Astrocyte (in vitro differentiated cells and primary cell): ENCODE data around the gene TNIK. TPM values are rescaled to one million over a fixed set of nuclear protein-coding genes. Genes with fewer than 3 reads are reported as not detected.

ENCODE experiments used
- DNase-seq: peaks from one replicate; pipeline ENCODE4 v3.0.0-alpha.2; 2010; ENCODE audit warnings: low read depth
- FAIRE-seq: peaks from 2 replicates; lab custom pipeline; 2011; peaks lifted over from hg19 to GRCh38; lab: Jason Lieb, UNC
- H2AFZ ChIP-seq: 2 replicates; pipeline ENCODE4 v1.6.0; 2012; ENCODE audit warnings: low read depth, low read length, inconsistent platforms
- H3K27ac ChIP-seq: 2 replicates; pipeline ENCODE4 v1.5.1; 2011; ENCODE audit warnings: low read depth, low read length, inconsistent platforms
- H3K27me3 ChIP-seq: 2 replicates; pipeline ENCODE4 v1.6.0; 2011; ENCODE audit warnings: low read length, inconsistent platforms; ENCODE audit not compliant: insufficient read depth
- H3K36me3 ChIP-seq: 2 replicates; pipeline ENCODE4 v1.5.1; 2011; ENCODE audit warnings: low read length, inconsistent platforms; ENCODE audit not compliant: insufficient read depth
- H3K4me1 ChIP-seq: 2 replicates; pipeline ENCODE4 v1.5.1; 2011; ENCODE audit warnings: low read length, inconsistent platforms; ENCODE audit not compliant: insufficient read depth
- H3K4me2 ChIP-seq: 2 replicates; pipeline ENCODE4 v1.6.0; 2012; ENCODE audit warnings: low read length, inconsistent platforms
- H3K4me3 ChIP-seq: 2 replicates; pipeline ENCODE4 v1.5.1; 2011; ENCODE audit warnings: low read depth, mild to moderate bottlenecking, low read length, inconsistent platforms; ENCODE audit not compliant: insufficient read depth
- H3K79me2 ChIP-seq: 2 replicates; pipeline ENCODE4 v1.6.0; 2012; ENCODE audit warnings: mild to moderate bottlenecking, low read length, inconsistent platforms; ENCODE audit not compliant: insufficient read depth
- H3K9ac ChIP-seq: 2 replicates; pipeline ENCODE4 v1.6.0; 2012; ENCODE audit warnings: mild to moderate bottlenecking, low read length, inconsistent platforms
- H3K9me3 ChIP-seq: 2 replicates; pipeline ENCODE4 v1.5.1; 2012; ENCODE audit warnings: low read depth, mild to moderate bottlenecking, low read length, inconsistent platforms; ENCODE audit not compliant: insufficient read depth
- H4K20me1 ChIP-seq: 2 replicates; pipeline ENCODE4 v1.6.0; 2012; ENCODE audit warnings: low read length, inconsistent platforms; ENCODE audit not compliant: insufficient read depth
- H3K27ac Mint-ChIP-seq: one replicate; pipeline ENCODE4 v1.8.0; 2021; ENCODE audit warnings: mild to moderate bottlenecking, mixed read lengths; ENCODE audit not compliant: unreplicated experiment
- H3K27me3 Mint-ChIP-seq: one replicate; pipeline ENCODE4 v1.8.0; 2021; ENCODE audit warnings: low read depth, mixed read lengths; ENCODE audit not compliant: unreplicated experiment
- H3K36me3 Mint-ChIP-seq: one replicate; pipeline ENCODE4 v1.8.0; 2021; ENCODE audit warnings: low read depth, mixed read lengths; ENCODE audit not compliant: unreplicated experiment
- H3K4me1 Mint-ChIP-seq: one replicate; pipeline ENCODE4 v1.8.0; 2021; ENCODE audit warnings: low read depth, mixed read lengths; ENCODE audit not compliant: unreplicated experiment
- H3K4me3 Mint-ChIP-seq: one replicate; pipeline ENCODE4 v1.8.0; 2021; ENCODE audit warnings: mild to moderate bottlenecking, moderate library complexity, mixed read lengths; ENCODE audit not compliant: unreplicated experiment
- H3K9me3 Mint-ChIP-seq: one replicate; pipeline ENCODE4 v1.8.0; 2021; ENCODE audit warnings: mild to moderate bottlenecking, mixed read lengths; ENCODE audit not compliant: unreplicated experiment
- CTCF ChIP-seq: IDR thresholded peaks from 2 replicates; pipeline ENCODE4 v1.5.1; 2011; ENCODE audit warnings: low read depth, mild to moderate bottlenecking, inconsistent platforms, low read length, moderate library complexity; ENCODE audit not compliant: insufficient read depth
- EZH2 ChIP-seq: IDR thresholded peaks from 2 replicates; pipeline ENCODE4 v1.6.1; 2012; ENCODE audit warnings: mild to moderate bottlenecking, low read length, inconsistent platforms; ENCODE audit not compliant: insufficient read depth
- total RNA-seq: library from RNA; stranded (reverse); gene quantifications from 2 replicates; pipeline ENCODE4 v1.2.1, GENCODE V29; 2021

TNIK gene
- total RNA-seq, 1 donor from 2014 or later, result 70.0 TPM

- peaks cover 58% of the 10 kb centered on the region for H3K4me1 Mint-ChIP-seq
- Histone ChIP-seq H3K27ac (no peak overlapping the region), H3K27me3 (no peaks in the 10 kb centered on the region), H3K4me3 (no peak overlapping the region), H3K4me1 (peaks cover 32% of the 10 kb centered on the region), H2AFZ (no peak overlapping the region), H3K4me2 (no peak overlapping the region), H3K79me2 (no peaks in the 10 kb centered on the region), H3K36me3 (no peaks in the 10 kb centered on the region), H3K9ac (no peak overlapping the region), H4K20me1 (no peaks in the 10 kb centered on the region), H3K9me3 (no peaks in the 10 kb centered on the region)
- H3K9me3 Mint-ChIP-seq, result no peaks in the 10 kb centered on the region
- TF ChIP-seq EZH2, result no peak
- TF ChIP-seq CTCF, result no peak
- H3K4me3 Mint-ChIP-seq, result peak overlapping the region; percentile 34
- DNase-seq, result peak; percentile 53
- H3K36me3 Mint-ChIP-seq, result peaks cover 5% of the 10 kb centered on the region
- H3K27me3 Mint-ChIP-seq, result no peaks in the 10 kb centered on the region
- no peak for FAIRE-seq
- H3K27ac Mint-ChIP-seq, result peak overlapping the region; percentile 98
These were observed 173.5 kb downstream of the TNIK start for GRCh38 chr3:171286580-171287249.

GRCh38 chr3:171285287-171285686 lies 174.9 kb downstream of the TNIK start:
- Histone ChIP-seq H3K9me3 (no peaks in the 10 kb centered on the region), H4K20me1 (no peaks in the 10 kb centered on the region), H2AFZ (no peak overlapping the region), H3K9ac (peak overlapping the region; percentile 75), H3K4me2 (peak overlapping the region; percentile 64), H3K27ac (peak overlapping the region; percentile 97), H3K27me3 (no peaks in the 10 kb centered on the region), H3K79me2 (no peaks in the 10 kb centered on the region), H3K4me1 (peaks cover 32% of the 10 kb centered on the region), H3K4me3 (no peak overlapping the region), H3K36me3 (no peaks in the 10 kb centered on the region)
- FAIRE-seq (no peak), DNase-seq (peak; percentile 19)
- Mint-ChIP-seq H3K36me3 (peaks cover 3% of the 10 kb centered on the region), H3K4me3 (peak overlapping the region; percentile 16), H3K4me1 (peaks cover 62% of the 10 kb centered on the region), H3K9me3 (no peaks in the 10 kb centered on the region), H3K27ac (peak overlapping the region; percentile 98), H3K27me3 (no peaks in the 10 kb centered on the region)
- TF ChIP-seq EZH2 (no peak), CTCF (no peak)
